Effector CD4-positive, alpha-beta T cell (primary cell): ENCODE results near the gene IL2RA.
"Not testable (repeated sequence)": the region's sequence is repeated elsewhere in the genome, so short reads cannot be mapped to it uniquely, and the experiment has no call there.

ENCODE experiments used
- DNase-seq: peaks from one replicate; pipeline ENCODE4 v3.0.0-alpha.2; 2020
- total RNA-seq: gene quantifications from one replicate; lab custom pipeline; 2026; lab: John Stamatoyannopoulos, UW

Gene IL2RA
- total RNA-seq, result 97.6 reads per million, percentile 82 among the genes with 10 or more reads in this experiment

DNA sequence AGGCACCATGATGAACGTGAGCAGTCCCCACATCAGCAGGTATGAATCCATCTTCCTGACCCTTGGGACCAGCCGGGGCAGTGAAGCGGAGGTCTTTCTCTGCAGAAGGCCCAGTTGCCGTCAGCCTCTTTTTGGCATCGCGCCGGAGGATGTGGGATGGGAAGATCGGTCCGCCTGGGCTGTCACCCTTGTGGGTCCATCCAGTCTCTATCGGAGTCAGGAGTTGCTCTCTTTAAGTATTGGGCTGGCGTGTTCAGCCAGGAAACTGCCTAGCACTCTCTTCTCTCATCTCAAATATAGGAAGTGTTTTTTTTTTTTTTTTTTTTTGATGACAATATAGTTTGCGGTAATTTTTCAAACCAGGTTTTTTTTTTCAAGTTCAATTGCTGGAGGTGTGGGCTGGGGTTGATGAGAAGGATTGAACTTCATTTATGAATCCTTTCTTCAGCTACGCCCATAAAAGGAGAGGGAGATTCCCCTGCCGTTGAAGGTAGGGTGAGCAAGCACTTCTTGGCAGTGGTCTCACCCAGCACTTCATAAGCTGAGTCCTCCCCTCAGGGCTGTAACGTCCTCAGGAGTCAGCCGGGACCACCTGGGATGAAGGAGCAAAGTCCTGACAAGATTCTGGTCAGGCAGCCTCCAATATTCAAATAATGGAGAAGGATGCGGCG is at the start of gene IL2RA:
IL2RA (minus strand) TSS at position 267 of the 671 bp plus-strand sequence; CDS start at position 51, 216 bp downstream.
- peak; percentile 56 for DNase-seq

DNA sequence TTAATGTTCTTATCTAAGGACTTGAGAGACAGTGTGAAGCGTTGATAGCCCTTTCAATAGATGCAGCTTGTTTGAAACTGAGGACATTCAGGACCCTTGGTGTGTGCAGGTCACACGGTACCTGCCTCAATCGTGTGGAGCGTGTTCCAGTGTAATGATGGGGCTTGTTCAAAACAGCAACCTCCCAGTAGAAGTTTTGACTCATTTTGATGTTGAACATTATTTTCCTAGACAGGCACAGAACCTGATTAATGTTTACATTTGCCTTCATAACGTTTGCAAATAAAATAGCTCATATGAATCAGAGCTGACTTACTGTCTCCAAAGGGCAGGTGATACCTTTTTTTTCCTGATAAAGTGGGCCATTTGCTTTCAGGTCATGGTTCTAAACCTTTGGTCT is 48.0 kb upstream of the IL2RA start:
- DNase-seq, result no peak

DNA sequence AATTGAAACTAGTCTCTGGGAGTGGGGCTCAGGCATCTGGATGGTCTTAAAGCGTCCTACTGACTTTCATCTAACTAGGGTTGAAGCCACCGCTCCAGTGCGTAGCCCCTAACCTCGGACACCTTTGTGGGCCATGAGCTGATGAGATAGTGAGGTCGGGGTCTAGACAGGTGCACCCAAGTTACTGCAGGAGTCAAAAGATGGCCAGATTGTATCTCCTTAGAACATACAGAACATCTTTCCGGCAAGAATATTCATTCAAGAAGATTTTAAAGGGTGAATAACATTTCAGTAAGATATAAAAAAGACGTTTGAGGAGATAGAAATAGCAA is 47.2 kb upstream of the IL2RA start:
- DNase-seq, result no peak

DNA sequence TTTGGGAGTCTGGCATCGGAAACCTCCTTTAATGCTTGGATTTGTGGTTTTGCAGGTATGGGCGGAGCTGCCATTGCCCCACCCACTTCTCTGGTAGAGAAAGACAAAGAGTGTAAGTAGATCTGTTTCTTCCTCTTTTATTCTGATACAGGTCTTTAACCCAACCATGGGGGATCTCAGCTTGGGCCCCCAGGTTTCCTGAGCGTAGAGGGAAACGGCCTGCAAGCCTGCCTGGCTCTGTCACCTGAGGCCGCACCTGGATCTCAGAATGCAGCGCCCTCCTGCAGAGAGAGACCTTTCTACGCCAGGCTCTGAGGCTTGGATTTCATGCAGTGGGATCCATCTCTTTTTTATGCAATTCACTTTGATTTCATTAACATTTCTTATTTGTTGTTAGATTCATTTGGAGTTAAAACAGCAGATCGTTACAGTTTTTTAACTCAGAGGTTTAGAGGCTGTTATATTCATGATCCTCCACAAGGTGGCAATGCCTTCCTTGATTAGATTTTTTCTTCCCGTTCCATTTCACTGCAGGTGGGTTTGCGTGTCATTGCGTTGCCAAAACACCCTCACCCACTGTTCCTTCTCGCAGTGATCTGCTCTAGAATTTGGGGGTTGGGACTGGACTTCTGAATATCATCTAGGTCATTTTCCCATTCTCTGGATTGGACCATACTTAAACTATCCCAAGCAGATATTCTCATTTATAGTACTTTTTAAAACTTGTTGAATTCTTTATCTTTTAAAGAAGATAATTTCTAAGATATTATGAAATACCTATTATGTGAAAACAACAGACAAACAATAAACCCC is 46.7 kb upstream of the IL2RA start:
- DNase-seq, result peak; percentile 23

GRCh38 chr10:6108072-6108471 is 45.9 kb upstream of the IL2RA start:
- no peak for DNase-seq

DNA sequence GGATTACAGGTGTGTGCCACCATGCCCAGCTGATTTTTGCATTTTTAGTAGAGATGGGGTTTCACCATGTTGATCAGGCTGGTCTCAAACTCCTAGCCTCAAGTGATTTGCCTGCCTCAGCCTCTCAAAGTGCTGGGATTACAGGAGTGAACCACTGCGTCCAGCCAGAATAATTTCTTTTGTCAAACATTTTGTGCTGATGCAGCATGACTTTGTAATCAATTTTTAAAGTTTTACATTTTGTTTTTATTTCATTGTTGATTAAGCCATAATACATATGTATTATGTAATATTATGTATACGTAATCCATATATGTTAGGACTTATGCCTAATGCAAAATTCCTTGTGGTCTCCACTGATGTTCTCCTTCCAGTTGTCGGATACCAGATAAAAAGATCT is 45.4 kb upstream of the IL2RA start:
- DNase-seq, result not testable (repeated sequence)

- DNase-seq, result no peak
Measured at GRCh38 chr10:6103591-6103990, 41.4 kb upstream of the IL2RA start.

DNA sequence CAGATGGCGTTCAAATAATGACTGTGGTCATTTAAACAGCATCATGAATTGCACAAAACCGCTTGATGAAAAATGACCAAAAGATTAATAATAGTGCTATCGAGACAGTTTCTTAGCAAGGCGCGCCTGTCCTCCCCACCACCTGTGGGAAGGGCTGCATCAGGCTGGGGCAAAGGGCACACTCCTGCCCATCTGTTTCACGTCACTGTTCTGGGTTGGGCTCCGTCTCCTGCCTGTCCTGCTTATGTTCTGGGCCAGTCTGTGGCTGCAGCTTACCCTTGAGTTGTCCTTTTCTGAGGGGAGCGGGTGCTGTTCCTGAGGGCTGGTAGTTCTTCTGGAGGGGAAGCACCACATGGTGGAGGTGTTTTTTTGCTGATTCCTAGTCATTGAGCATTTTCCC is 40.0 kb upstream of the IL2RA start:
- no peak for DNase-seq

GRCh38 chr10:6101181-6101580 is 39.0 kb upstream of the IL2RA start:
- DNase-seq, result no peak

GRCh38 chr10:6100370-6100769 is 38.2 kb upstream of the IL2RA start:
- DNase-seq, result no peak

DNA sequence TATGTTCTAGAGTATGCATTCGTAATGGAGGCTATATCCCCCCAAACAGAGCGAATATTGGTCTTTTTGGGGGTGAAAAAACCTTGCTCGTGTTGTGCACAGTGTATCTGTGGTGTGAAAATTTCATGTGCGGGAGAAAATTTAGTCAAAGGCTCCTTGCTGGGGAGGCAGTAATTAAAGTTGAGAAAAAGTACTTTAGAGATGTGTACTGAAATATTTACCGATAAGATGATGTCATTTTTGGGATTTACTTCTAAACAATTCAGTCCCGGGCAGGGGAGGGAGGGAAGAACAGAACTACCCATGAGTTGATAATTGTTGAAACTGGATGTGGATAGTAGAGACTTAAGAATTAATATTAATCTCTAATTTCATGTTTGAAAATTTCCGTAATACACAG is 36.0 kb upstream of the IL2RA start:
- DNase-seq, result no peak

- DNase-seq, result no peak
Measured at GRCh38 chr10:6097063-6097462, 34.9 kb upstream of the IL2RA start.

GRCh38 chr10:6095810-6096570 is 33.8 kb upstream of the IL2RA start:
- no peak for DNase-seq

- DNase-seq, result no peak
Measured at GRCh38 chr10:6092731-6093130, 30.6 kb upstream of the IL2RA start.

- DNase-seq, result no peak
Measured at GRCh38 chr10:6091630-6092029, 29.5 kb upstream of the IL2RA start.

- DNase-seq, result no peak
Measured at GRCh38 chr10:6089334-6090219, 27.4 kb upstream of the IL2RA start.

DNA sequence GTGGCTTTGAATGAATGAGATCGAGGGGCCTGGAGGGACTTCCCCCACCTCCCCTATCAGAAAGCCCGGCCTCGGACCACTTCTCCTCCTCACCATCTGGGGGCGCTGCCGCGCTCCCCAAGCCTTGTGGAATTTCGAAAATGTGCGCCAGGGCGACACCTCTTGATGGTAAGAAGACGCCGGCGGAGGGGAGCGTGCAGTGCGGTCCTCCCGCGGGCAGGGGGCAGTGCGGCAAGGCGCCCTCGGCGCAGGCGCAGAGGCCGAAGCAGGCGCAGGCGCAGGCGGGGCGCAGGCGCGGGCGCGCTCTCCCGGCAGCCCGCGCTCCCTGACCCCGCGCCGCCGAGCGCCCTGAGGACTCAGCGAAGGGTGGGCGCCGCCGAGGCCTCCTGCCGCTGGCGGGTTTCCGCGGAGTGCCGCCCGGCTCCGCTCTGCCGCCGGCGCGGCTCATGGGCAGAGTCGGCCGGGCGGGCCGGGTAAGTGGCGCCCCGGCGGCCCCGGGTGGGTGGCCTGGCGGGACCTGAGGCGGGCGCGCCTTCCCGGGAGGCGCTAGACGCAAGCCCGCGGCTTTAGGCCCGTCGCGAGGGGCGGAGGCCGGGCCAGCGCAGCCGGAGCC is 26.7 kb upstream of the IL2RA start, which contains the start of gene RBM17:
RBM17 (plus strand) TSS at position 314 of the 613 bp plus-strand sequence. CDS start 8,032 bp downstream, outside the sequence.
- peak; percentile 94 for DNase-seq

DNA sequence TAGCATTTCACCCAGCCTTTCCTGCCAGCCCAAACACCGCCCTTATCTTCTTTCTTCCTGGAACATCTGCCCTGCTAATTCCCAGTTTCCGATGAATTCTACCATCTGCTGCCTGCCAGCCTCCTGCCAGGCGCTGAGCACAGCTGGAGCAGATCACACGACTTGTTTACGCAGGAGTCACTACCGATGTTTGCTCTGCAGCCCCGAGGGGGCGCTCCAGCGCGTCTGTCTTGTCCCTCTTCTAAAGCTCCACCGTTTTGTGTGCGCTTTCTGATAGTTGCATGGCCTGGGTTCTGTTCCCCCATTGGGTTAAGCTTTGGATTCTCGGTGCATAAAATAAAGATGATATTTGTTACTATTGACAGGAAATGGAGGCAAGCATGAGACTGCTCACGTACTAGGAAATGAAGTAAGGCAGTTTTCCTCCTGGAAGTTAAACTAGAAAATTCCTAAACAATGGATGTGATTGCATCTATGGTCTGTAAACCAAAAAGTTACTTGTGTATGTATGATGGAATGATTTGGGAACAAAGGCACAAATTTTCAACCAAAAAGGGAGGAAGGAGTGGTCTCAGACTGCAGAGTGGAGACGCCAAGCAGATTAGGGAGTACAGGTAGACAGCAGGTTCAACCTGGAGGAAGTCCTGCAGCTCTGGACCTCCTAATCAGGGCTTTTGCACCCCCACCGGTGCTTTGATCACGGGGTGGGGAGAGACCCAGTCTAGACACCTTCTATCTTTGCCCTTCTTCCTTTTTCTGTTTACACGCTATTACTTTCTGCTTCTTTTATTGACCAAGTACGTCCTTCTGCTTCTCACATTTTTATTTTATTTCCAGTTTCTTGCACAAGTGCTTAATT is 24.4 kb upstream of the IL2RA start:
- DNase-seq, result peak; percentile 81

DNA sequence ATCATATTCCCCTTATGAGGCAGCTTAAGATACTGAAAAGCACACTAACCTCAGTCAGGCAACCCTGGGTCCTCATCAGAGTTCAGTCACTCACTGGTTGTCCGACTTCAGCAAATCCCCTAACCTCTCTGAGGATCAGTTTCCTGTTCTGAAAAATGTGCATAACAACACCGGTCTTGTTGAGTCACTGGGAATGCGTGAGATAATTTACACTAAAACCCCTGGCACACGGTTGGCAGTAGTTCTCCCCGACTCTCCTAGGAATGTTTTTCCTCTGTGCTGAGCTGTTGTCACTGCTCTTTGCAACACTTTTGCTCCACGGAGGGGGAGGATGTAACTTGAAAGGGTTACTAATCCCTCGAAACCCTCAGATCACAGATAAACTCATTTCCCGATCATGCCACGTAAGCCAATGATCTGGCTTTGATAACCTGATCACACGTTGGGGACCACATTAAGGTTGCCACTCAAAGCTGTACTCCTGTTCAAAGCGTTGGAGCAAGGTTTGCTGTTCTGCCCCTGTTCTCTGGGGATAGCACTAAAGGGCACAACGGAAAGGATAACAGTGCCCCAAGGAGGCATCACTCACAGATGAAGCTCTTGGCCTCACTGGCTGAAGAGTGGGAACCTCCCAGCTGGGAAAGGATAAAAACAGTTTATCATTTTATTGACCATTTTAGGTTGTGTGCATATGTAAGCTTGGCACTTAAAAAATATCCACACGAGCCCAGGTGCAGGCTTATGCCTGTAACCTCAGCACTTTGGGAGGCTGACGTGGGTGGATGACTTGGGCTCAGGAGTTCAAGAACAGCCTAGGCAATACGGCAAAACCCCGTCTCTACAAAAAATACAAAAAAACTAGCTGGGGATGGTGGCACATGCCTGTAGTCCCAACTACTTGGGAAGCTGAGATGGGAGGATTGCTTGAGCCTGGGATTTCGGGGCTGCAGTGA is 21.6 kb upstream of the IL2RA start:
- peak; percentile 28 for DNase-seq
